Skeletal muscle tissue (tissue), 4 donors: ENCODE data around the gene SLC25A36. TPM values are rescaled to one million over a fixed set of nuclear protein-coding genes. Genes with fewer than 3 reads are reported as not detected.
A peak's percentile ranks its signal among the peaks of the same experiment; 100 is the strongest.

Experiments used
- H3K27ac ChIP-seq: one replicate; pipeline ENCODE4 v1.7.0; 2013; ENCODE audit warnings: mild to moderate bottlenecking, low read depth, low read length, inconsistent platforms
- H3K27me3 ChIP-seq, 3 donors: one replicate each; pipeline ENCODE4 v1.7.0; 2013; ENCODE audit warnings: low read length in 3 of 3; ENCODE audit not compliant: control insufficient read depth in 3 of 3, insufficient read depth in 3 of 3
- H3K36me3 ChIP-seq, 3 donors: one replicate each; pipeline ENCODE4 v1.7.0; 2013; ENCODE audit warnings: low read length in 3 of 3; ENCODE audit not compliant: control insufficient read depth in 3 of 3, insufficient read depth in 3 of 3
- H3K4me1 ChIP-seq, 3 donors: one replicate each; pipeline ENCODE4 v1.7.0; 2013; ENCODE audit warnings: low read length in 3 of 3, mild to moderate bottlenecking in 3 of 3; ENCODE audit not compliant: control insufficient read depth in 3 of 3, insufficient read depth in 3 of 3
- H3K4me3 ChIP-seq, 3 donors: one replicate each; pipeline ENCODE4 v1.7.0; 2013; ENCODE audit warnings: low read length in 3 of 3
- H3K9ac ChIP-seq, 3 donors: one replicate each; pipeline ENCODE4 v1.7.0; 2013; ENCODE audit warnings: low read length in 3 of 3, mild to moderate bottlenecking in 3 of 3, moderate library complexity in 2 of 3, low read depth in 1 of 3
- H3K9me3 ChIP-seq, 3 donors: one replicate each; pipeline ENCODE4 v1.7.0; 2013; ENCODE audit warnings: low read length in 3 of 3; ENCODE audit not compliant: control insufficient read depth in 3 of 3
- total RNA-seq: library from RNA; depleted of rRNA; stranded (reverse); fragments of >200 nt; gene quantifications from one replicate; pipeline ENCODE4 v1.2.3, GENCODE V29; 2014
- donor health status: Osteomylitis.

SLC25A36 gene, protein sequence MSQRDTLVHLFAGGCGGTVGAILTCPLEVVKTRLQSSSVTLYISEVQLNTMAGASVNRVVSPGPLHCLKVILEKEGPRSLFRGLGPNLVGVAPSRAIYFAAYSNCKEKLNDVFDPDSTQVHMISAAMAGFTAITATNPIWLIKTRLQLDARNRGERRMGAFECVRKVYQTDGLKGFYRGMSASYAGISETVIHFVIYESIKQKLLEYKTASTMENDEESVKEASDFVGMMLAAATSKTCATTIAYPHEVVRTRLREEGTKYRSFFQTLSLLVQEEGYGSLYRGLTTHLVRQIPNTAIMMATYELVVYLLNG
- total RNA-seq, result 56.9 TPM

DNA sequence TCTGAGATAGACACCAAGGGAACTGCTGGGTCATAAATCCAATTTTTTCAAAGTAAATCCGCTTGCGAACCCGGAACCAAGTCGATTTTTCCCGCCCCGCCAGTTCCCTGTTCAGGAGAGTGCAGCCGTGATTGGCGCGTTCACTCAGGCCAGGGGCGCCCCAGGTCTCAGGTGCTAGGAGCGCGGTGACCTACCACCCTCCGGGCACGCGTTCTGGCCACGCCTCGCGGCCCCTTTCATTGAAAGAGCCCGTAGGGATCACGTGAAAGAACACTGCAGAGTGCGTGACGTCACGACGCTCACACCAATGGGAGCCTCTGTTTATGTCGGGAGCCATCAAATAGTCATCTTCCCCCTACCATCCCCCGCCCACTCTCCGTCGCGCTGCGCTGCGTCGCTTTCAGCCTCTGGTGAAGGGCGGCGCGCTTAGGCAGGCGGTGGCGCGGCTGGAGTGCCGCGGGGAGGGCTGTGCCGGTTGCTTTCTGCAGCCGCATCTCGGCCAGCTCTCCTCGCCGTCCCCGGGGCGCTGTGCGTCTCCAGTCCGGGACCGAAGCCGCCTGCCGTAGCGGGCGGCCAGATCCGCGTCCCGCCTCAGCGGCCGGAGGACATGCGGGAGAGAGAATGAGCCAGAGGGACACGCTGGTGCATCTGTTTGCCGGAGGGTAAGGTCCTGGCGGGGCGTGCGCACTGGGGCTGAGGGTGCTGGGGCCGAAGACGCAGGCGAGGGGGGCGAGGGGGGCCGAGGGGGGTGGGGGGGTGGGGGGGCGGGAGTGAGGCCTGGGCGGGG, at the start of gene SLC25A36:
Gene SLC25A36, plus strand, starts transcription at position 403 of the 787 bp plus-strand sequence. Its CDS starts 219 bp downstream, at position 622.
- H3K27ac ChIP-seq, result peak within 1 kb of the TSS; percentile 95
- H3K36me3 ChIP-seq, result no peaks in the 10 kb centered on the region
- H3K9me3 ChIP-seq, result no peaks in the 10 kb centered on the region
- H3K4me3 ChIP-seq, result peak within 1 kb of the TSS; percentile 84 to 88 (median 87)
- peaks cover 12 to 25% (median 16%) of the 10 kb centered on the region in 3 donors for H3K4me1 ChIP-seq
- H3K9ac ChIP-seq, result peak within 1 kb of the TSS; percentile 93 to 97 (median 96)
- no peaks in the 10 kb centered on the region for H3K27me3 ChIP-seq

DNA sequence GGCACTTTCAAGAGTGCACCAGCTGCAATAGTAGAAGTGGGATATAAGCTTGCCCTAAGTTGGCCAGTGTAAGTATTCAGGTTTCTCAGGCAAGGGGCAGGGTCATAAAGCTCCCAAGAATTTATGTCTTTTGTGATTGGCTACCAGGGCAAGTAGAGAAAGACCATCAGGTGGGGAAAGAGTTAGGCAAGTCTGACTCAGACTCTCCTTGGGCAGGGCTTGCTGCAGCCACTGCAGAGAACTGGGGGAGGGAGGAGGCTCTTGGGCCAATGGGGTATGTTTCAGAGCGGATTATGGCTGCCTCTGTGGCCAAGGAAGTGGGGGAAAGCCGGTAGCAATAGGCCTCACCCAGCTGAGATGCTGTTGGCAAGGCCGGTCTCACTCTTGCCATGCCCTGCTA, 44.6 kb upstream of the SLC25A36 start:
- peaks cover 5 to 12% (median 10%) of the 10 kb centered on the region in 3 donors for H3K4me1 ChIP-seq
- no peak overlapping the region for H3K9ac ChIP-seq
- peaks cover 0 to 2% (median 0%) of the 10 kb centered on the region in 3 donors for H3K27me3 ChIP-seq
- H3K36me3 ChIP-seq, result no peaks in the 10 kb centered on the region
- no peak overlapping the region for H3K27ac ChIP-seq
- H3K4me3 ChIP-seq, result no peak overlapping the region
- no peaks in the 10 kb centered on the region for H3K9me3 ChIP-seq

DNA sequence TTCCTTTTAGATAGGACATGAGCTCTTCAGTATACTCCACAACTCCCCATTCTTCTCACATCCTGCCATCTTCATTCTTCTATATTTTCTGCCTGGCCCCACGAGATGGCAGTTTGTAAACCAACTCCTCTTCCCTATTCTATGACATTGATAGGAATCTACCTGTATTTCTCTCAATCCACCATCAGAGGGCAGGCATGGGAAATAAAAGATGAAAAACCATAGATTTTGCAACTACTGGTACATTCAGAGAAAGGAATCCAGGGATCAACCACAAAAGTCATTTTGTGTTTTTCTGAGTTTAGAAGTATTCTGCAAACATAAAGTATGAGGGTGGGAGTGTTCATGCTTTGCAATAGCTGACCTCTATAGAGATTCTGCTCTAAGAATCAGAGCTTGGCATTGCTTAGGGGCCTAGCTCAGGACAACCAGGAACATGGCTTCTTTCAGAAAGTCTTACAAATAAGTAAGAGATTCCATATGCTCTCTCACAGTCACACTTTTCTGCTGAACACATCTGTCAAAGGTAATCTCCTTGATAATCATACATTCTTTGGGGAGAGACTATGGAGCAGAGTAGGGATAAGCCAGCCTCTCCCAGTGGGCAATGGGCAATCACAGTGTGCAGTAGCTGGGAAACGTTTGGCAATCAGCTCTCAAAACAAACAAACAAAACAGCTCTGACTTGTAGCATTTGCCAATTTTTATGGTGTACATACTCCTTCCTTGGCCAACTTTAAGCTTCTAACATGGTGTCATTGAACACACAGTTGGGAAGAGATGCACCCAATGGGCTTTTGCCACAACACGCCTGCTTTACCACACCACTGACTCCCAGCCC, 43.1 kb upstream of the SLC25A36 start:
- Histone ChIP-seq H3K4me1 (peaks cover 5 to 12% (median 10%) of the 10 kb centered on the region in 3 donors), H3K9me3 (no peaks in the 10 kb centered on the region), H3K27me3 (peaks cover 0 to 2% (median 0%) of the 10 kb centered on the region in 3 donors), H3K9ac (no peak overlapping the region), H3K27ac (no peak overlapping the region), H3K4me3 (no peak overlapping the region), H3K36me3 (no peaks in the 10 kb centered on the region)

DNA sequence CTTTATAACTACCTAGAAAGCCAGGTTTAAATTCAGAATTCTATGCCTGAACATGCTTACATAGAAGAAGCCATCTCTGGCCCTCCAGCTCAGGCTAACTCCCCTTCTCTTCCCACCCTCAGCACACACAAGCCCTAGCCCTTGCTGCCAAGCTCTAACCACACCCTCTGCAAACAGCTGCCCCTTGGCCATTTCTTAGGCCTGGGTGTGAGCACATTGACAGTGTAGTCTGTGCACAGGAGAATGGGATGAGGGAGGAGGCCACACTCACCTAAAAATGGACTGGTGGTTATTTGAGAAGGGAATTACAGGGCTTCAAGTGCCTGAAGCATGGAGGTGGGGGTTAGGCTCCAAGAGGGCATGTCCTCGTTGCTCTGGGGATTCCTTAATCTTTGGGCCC, 42.3 kb upstream of the SLC25A36 start:
- Histone ChIP-seq H3K4me1 (peaks cover 5 to 12% (median 10%) of the 10 kb centered on the region in 3 donors), H3K36me3 (no peaks in the 10 kb centered on the region), H3K9me3 (no peaks in the 10 kb centered on the region), H3K4me3 (no peak overlapping the region), H3K9ac (no peak overlapping the region), H3K27ac (peak overlapping the region; percentile 19), H3K27me3 (peaks cover 0 to 2% (median 0%) of the 10 kb centered on the region in 3 donors)

DNA sequence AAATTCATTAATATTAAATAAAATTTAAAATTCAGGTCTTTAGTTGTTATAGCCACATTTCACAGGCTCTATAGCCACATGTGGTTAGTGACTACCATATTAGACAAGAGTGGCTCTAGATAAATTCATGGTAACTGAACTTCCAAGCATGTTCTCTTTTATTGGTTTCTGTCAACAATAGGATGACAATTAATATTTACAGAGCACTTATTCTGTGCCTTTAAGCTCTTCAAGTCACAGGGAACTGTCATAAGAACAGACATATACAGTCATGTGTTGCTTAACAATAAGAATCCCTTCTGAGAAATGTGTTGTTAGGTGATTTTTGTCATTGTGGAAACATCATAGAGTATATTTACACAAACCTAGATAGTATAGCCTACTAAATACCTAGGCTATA, 38.8 kb upstream of the SLC25A36 start:
- H3K9me3 ChIP-seq, result no peaks in the 10 kb centered on the region
- no peaks in the 10 kb centered on the region for H3K36me3 ChIP-seq
- no peaks in the 10 kb centered on the region for H3K27me3 ChIP-seq
- H3K9ac ChIP-seq, result no peak overlapping the region
- H3K27ac ChIP-seq, result no peak overlapping the region
- no peak overlapping the region for H3K4me3 ChIP-seq
- H3K4me1 ChIP-seq, result peaks cover 5 to 12% (median 10%) of the 10 kb centered on the region in 3 donors

DNA sequence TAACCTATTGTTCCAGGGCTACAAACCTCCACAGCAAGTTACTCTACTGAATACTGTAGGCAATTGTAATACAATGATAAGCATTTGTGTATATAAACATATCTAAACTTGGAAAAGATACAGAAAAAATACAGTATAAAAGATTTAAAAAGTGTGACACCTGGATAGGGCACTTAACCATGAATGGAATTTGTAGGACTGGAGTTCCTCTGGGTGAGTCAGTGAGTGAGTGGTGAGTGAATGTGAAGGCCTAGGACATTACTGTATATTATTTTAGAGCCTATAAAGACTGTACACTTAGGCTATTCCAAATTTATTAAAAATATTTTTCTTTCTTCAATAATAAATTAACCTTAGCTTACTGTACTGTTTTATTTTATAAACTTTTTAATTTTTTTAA, 38.4 kb upstream of the SLC25A36 start:
- Histone ChIP-seq H3K27me3 (no peaks in the 10 kb centered on the region), H3K4me1 (peaks cover 5 to 12% (median 10%) of the 10 kb centered on the region in 3 donors), H3K4me3 (no peak overlapping the region), H3K9ac (no peak overlapping the region), H3K36me3 (no peaks in the 10 kb centered on the region), H3K27ac (no peak overlapping the region), H3K9me3 (no peaks in the 10 kb centered on the region)

DNA sequence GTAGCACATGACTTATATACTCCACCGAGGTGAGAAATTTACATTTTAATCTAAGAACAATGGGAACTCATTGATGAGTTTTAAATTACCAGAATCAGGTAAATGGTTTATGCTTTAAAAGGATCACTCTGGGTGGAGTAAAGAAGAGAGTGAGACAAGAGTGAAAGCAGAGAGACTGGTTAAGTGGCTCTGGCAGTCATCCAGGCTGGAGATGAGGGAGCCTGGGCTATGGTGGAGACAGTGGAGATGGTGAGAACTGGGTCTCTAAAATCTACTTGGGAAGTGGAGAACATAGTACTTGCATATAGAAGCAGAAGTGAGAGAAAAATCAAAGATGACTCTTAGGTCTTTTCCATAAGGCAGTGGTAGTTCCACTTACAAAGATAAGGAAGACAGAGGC, 37.1 kb upstream of the SLC25A36 start:
- Histone ChIP-seq H3K9ac (no peak overlapping the region), H3K27me3 (no peaks in the 10 kb centered on the region), H3K27ac (no peak overlapping the region), H3K4me1 (peaks cover 0 to 2% (median 2%) of the 10 kb centered on the region in 3 donors), H3K4me3 (no peak overlapping the region), H3K9me3 (no peaks in the 10 kb centered on the region), H3K36me3 (no peaks in the 10 kb centered on the region)

DNA sequence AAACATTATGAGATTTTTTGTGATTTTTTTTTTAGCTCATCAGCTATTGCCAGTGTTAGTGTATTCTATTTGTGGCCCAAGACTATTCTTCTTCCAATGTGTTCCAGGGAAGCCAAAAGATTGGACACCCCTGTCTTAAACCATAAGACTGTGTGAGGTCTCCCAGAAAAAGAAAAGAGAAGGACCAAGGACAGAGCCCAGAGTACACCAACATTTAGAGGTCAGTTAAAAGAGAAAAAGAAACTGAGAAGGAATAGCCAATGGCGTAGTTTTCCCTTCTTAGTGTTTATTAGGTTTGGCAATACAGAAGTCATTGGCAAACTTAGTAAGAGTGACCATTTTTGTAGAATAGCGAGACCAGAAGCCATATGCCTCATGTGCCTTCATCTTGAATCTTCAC, 36.1 kb upstream of the SLC25A36 start:
- H3K27me3 ChIP-seq, result no peaks in the 10 kb centered on the region
- H3K9ac ChIP-seq, result no peak overlapping the region
- no peak overlapping the region for H3K27ac ChIP-seq
- no peaks in the 10 kb centered on the region for H3K36me3 ChIP-seq
- no peaks in the 10 kb centered on the region for H3K9me3 ChIP-seq
- no peak overlapping the region for H3K4me3 ChIP-seq
- no peaks in the 10 kb centered on the region for H3K4me1 ChIP-seq

DNA sequence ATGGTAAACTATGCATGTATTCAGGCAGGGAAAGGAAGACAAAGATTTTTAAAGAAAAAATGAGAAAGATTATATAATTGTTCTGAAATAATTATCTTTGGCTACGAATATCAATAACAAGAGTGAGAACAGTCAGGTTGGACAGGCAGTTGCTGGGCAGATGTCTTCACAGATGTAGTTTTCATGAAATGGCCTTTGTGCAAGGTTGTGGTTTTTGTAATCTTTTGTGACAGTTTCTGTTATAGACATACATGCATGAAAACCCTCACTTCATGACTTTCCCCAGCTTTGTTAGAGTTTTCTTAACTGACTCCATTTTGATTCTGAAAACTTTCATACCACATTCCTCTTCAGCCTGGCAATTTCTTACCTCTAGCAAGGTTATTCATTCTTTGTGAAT, 34.9 kb upstream of the SLC25A36 start:
- Histone ChIP-seq H3K9me3 (no peaks in the 10 kb centered on the region), H3K27ac (no peak overlapping the region), H3K4me3 (no peak overlapping the region), H3K4me1 (no peaks in the 10 kb centered on the region), H3K27me3 (no peaks in the 10 kb centered on the region), H3K36me3 (no peaks in the 10 kb centered on the region), H3K9ac (no peak overlapping the region)
